ENCODE measurements around the gene ALPK1.

GRCh38 chr4:112290341-112290740, 6.8 kb upstream of the ALPK1 start:
- TF ChIP-seq POLR2AphosphoS5 (IDR thresholded peaks at IDR 0.05; ENCODE audit: low read depth, low read length) = no peak
- TF ChIP-seq FOXP2 (optimal IDR thresholded peaks at IDR 0.05; ENCODE audit: borderline replicate concordance, extremely low read depth, extremely low read length, insufficient read depth) = no peak
- TF ChIP-seq, protein P1, sequence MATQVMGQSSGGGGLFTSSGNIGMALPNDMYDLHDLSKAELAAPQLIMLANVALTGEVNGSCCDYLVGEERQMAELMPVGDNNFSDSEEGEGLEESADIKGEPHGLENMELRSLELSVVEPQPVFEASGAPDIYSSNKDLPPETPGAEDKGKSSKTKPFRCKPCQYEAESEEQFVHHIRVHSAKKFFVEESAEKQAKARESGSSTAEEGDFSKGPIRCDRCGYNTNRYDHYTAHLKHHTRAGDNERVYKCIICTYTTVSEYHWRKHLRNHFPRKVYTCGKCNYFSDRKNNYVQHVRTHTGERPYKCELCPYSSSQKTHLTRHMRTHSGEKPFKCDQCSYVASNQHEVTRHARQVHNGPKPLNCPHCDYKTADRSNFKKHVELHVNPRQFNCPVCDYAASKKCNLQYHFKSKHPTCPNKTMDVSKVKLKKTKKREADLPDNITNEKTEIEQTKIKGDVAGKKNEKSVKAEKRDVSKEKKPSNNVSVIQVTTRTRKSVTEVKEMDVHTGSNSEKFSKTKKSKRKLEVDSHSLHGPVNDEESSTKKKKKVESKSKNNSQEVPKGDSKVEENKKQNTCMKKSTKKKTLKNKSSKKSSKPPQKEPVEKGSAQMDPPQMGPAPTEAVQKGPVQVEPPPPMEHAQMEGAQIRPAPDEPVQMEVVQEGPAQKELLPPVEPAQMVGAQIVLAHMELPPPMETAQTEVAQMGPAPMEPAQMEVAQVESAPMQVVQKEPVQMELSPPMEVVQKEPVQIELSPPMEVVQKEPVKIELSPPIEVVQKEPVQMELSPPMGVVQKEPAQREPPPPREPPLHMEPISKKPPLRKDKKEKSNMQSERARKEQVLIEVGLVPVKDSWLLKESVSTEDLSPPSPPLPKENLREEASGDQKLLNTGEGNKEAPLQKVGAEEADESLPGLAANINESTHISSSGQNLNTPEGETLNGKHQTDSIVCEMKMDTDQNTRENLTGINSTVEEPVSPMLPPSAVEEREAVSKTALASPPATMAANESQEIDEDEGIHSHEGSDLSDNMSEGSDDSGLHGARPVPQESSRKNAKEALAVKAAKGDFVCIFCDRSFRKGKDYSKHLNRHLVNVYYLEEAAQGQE (IDR thresholded peaks at IDR 0.05; ENCODE audit: insufficient read depth in 1 of 2, low read depth in 2 of 2, low read length in 2 of 2) = no peak
- no peak for TF ChIP-seq SIN3A (IDR thresholded peaks at IDR 0.05; ENCODE audit: borderline replicate concordance, insufficient read depth, low read length)
- TF ChIP-seq TAF1 (IDR thresholded peaks at IDR 0.05; ENCODE audit: borderline replicate concordance, insufficient read depth, low read length) = no peak
